Activated naive CD8-positive, alpha-beta T cell treated with anti-CD3 and anti-CD28 coated beads, Interleukin-2, amount 50 U/mL, for 16 hours (primary cell): ENCODE results near the gene P3R3URF.
A peak's percentile ranks its signal among the peaks of the same experiment; 100 is the strongest.

ENCODE experiments used
- DNase-seq: peaks from one replicate; pipeline ENCODE4 v3.0.0-alpha.2; 2020; ENCODE audit warnings: low read depth, low spot score

P3R3URF gene

DNA sequence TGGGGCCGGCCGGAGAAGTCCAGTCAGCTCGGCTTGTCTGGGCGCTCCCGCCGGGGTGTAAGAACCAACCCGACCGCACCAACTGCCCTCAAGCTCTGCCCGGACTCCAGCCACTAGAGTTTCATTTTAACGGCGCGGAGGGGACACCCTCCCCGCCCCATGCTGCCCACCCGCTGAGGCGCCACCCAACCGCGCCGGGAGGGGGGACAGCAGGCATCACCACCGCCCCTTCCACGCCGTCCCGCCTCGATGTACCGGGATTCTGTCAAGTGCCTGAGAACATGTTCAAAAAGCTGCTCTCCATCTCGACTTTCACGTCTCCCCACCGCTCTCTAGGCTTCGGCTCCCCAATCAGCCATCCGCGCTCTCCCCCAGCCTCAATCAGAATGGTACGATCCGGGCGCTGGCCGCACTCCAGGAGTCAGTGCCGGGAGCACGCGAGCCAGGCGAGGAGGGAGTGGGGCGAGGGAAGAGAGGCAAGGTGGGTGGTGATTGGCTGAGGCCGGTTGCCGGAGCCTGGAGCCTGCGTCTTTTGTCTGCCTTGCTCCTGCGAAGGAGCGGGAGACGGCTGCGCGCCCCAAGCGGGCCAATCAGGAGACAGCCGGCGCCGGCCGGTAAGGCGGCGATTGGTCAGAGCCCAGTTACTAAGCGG, 43.6 kb downstream of the P3R3URF start, which contains the start of gene PIK3R3:
Gene PIK3R3 (minus strand): TSS at position 101 of the 652 bp plus-strand sequence. CDS start 677 bp downstream, outside the sequence.
- DNase-seq = peak; percentile 75

GRCh38 chr1:46131712-46132528, 44.4 kb downstream of the P3R3URF start:
- DNase-seq = no peak

DNA sequence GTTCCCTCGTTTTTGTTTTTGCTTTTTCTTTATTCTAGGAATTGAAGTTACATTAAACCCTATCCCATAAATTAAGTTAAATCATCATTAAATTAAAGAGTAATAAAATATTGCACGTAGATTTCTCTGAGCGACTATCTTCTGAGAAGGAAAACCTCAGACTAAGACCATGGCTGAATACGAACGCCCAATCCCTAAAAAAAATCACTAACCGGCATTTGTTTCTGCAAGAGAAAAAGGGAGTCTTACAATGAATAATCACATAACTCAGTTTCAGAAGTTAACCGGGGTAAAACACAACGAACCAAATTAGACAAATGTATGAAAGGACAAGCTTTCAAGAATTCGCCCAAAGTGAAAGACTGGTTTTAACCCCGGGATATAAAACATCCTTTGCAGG, 45.2 kb downstream of the P3R3URF start:
- no peak for DNase-seq

DNA sequence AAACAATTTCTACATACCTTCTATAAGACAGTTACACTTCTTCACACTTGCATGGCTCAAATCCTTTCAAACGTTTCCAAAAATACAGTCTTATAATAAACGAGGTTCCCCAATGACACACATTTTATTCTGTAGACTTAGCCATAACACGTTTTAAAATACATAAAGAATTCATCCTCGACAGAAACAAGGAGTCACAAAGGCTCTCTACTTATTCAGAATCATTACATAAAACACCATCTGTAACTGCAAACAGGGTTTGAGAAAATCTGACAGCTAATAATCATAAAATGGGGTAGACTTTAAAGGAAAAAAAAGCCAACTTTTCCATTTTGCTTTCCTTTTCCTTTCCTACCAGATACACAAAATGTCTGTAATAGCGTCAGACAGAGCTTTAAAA, 45.7 kb downstream of the P3R3URF start:
- no peak for DNase-seq

DNA sequence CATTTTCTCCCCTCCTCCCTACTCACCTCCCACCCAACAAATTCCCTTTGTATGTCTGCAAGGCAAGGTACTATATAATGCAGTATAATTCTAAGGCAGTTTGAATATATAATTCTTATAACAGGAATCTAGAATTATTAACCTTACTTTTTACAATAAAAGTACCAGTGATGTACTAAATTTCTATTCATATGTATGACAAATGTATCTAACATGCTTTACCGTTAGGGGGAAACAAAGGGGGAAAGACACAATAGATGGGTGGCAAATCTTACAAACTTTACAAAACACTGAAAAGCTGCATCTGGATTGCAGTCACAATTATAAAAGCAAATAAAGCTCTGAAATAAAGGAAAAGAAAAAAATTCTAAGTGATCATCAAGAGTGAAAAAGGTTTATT, 46.2 kb downstream of the P3R3URF start:
- DNase-seq = no peak

GRCh38 chr1:46128344-46128743, 47.9 kb downstream of the P3R3URF start:
- DNase-seq = no peak
